B cell (primary cell): Measurements from ENCODE around the gene IKBKE. TPM values are rescaled to one million over a fixed set of nuclear protein-coding genes. Genes with fewer than 3 reads are reported as not detected.

ENCODE experiments used
- ATAC-seq: fragments of 200-7000 bp; cut with Tn5 transposase; one replicate; pipeline ENCODE4 v1.10.0; 2021; ENCODE audit warnings: low read depth, mild to moderate bottlenecking, moderate number of reproducible peaks, moderate library complexity
- CTCF ChIA-PET: fragments of 350-600 bp; sonication (Branson Sonifier 250); formaldehyde crosslinking; loops from one replicate; lab custom pipeline; 2021; ENCODE audit warnings: antibody characterized with exemption, inconsistent platforms; lab: Charles Lee
- POLR2A ChIA-PET: fragments of 350-600 bp; sonication (Branson Sonifier 250); formaldehyde crosslinking; loops from one replicate; lab custom pipeline; 2021; ENCODE audit warnings: antibody characterized with exemption; lab: Charles Lee
- DNase-seq: peaks from one replicate; pipeline ENCODE4 v3.0.0; 2013
- H2AFZ ChIP-seq: 2 replicates; pipeline ENCODE4 v1.6.1; 2012; ENCODE audit warnings: mild to moderate bottlenecking, low read depth, low read length; ENCODE audit not compliant: insufficient read depth, poor library complexity, severe bottlenecking
- H3K27ac ChIP-seq, 2 donors: 1 replicate in 1 of 2; 2 replicates in 1 of 2; pipeline ENCODE4 v1.5.1; 2012 to 2013; ENCODE audit warnings: low read length in 2 of 2, mild to moderate bottlenecking in 2 of 2, moderate library complexity in 1 of 2
- H3K27me3 ChIP-seq, 4 experiments: fragments of 200-600 bp in 1 of 4; sonication (generic) in 1 of 4; replicated peaks in 1 of 4; 1 replicate in 2 of 4; 2 replicates in 2 of 4; pipeline versions ENCODE4 v1.6.1 to v1.7.0; 2013 to 2016; ENCODE audit warnings: low read length in 3 of 4, mild to moderate bottlenecking in 2 of 4, mixed read lengths in 1 of 4, moderate library complexity in 1 of 4; ENCODE audit not compliant: insufficient read depth in 4 of 4, control insufficient read depth in 3 of 4; ENCODE audit errors: control extremely low read depth in 1 of 4
- H3K36me3 ChIP-seq, 2 experiments: replicated peaks in 1 of 2; 1 replicate in 1 of 2; 2 replicates in 1 of 2; pipeline versions ENCODE4 v1.6.1 to v1.7.1; 2013; ENCODE audit warnings: low read length in 1 of 2; ENCODE audit not compliant: insufficient read depth in 2 of 2, control insufficient read depth in 1 of 2; ENCODE audit errors: control extremely low read depth in 1 of 2, extremely low read depth in 1 of 2
- H3K4me1 ChIP-seq, 2 donors: fragments of 200-600 bp in 1 of 2; sonication (generic) in 1 of 2; 1 replicate in 1 of 2; 2 replicates in 1 of 2; pipeline versions ENCODE4 v1.5.1 to v1.6.1; 2013 to 2017; ENCODE audit warnings: low read length in 2 of 2; ENCODE audit not compliant: control insufficient read depth in 2 of 2, insufficient read depth in 2 of 2
- H3K4me2 ChIP-seq: replicated peaks from 2 replicates; pipeline ENCODE3; 2012; ENCODE audit warnings: mild to moderate bottlenecking, low read depth, low read length; ENCODE audit not compliant: poor library complexity, severe bottlenecking
- H3K4me3 ChIP-seq, 5 experiments: fragments of 200-600 bp in 1 of 5; sonication (generic) in 1 of 5; 1 replicate in 3 of 5; 2 replicates in 2 of 5; pipeline versions ENCODE4 v1.5.1 to v1.7.0; 2011 to 2016; ENCODE audit warnings: low read length in 4 of 5, mild to moderate bottlenecking in 4 of 5, low read depth in 2 of 5, control low read depth in 1 of 5, moderate library complexity in 1 of 5; ENCODE audit not compliant: insufficient read depth in 1 of 5; ENCODE audit errors: control extremely low read depth in 1 of 5, extremely low read depth in 1 of 5
- H3K79me2 ChIP-seq: fragments of 200-600 bp; sonication (generic); one replicate; pipeline ENCODE4 v1.6.0; 2016; ENCODE audit warnings: low read length; ENCODE audit not compliant: control insufficient read depth, insufficient read depth
- H3K9ac ChIP-seq: fragments of 200-600 bp; sonication (generic); 2 replicates; pipeline ENCODE4 v1.6.1; 2017; ENCODE audit warnings: mild to moderate bottlenecking, low read length, moderate library complexity
- H3K9me3 ChIP-seq, 3 donors: one replicate each; pipeline versions ENCODE4 v1.6.1 to v1.7.1; 2013; ENCODE audit warnings: low read length in 2 of 3; ENCODE audit not compliant: control insufficient read depth in 2 of 3, insufficient read depth in 1 of 3; ENCODE audit errors: control extremely low read depth in 1 of 3
- H4K20me1 ChIP-seq: 2 replicates; pipeline ENCODE4 v1.6.0; 2012; ENCODE audit warnings: mild to moderate bottlenecking, low read length; ENCODE audit not compliant: insufficient read depth, control insufficient read depth, poor library complexity, severe bottlenecking
- H3K27ac Mint-ChIP-seq: one replicate; pipeline ENCODE4 v1.8.0; 2021; ENCODE audit warnings: mixed read lengths
- H3K27me3 Mint-ChIP-seq: one replicate; pipeline ENCODE4 v1.8.0; 2021; ENCODE audit warnings: mixed read lengths
- H3K4me1 Mint-ChIP-seq: one replicate; pipeline ENCODE4 v1.8.0; 2021; ENCODE audit warnings: mixed read lengths
- H3K4me3 Mint-ChIP-seq: one replicate; pipeline ENCODE4 v1.8.0; 2021; ENCODE audit warnings: mixed read lengths
- H3K9me3 Mint-ChIP-seq: one replicate; pipeline ENCODE4 v1.8.0; 2022; ENCODE audit warnings: mixed read lengths; ENCODE audit not compliant: insufficient read depth
- CTCF ChIP-seq: fragments of 200-600 bp; IDR thresholded peaks from one replicate; pipeline ENCODE4 v1.8.0; 2022; ENCODE audit warnings: antibody characterized with exemption, mild to moderate bottlenecking
- EZH2 ChIP-seq: IDR thresholded peaks from 2 replicates; pipeline ENCODE4 v1.6.1; 2012; ENCODE audit warnings: borderline replicate concordance, low read depth, mild to moderate bottlenecking, moderate library complexity, low read length; ENCODE audit not compliant: insufficient read depth, poor library complexity, severe bottlenecking
- WGBS: methylation state at CpG from one replicate; pipeline ENCODE4 v1.1.5; 2013; ENCODE audit warnings: missing lambda C conversion rate; ENCODE audit not compliant: insufficient coverage; 5-methylcytosine and 5-hydroxymethylcytosine counted together
- intact Hi-C: fragments of 100-400 bp; cut with micrococcal nuclease; formaldehyde crosslinking; loops from one replicate; pipeline ENCODE4 v1.10.0; 2022
- polyA plus RNA-seq: library from polyadenylated mRNA; depleted of rRNA; stranded (reverse); fragments of >200 nt; gene quantifications from 2 replicates; pipeline ENCODE4 v1.2.3, GENCODE V29; 2012
- total RNA-seq, 2 donors: library from RNA; stranded (reverse); fragments of 120-200 nt in 1 of 2; gene quantifications; 1 replicate in 1 of 2; 2 replicates in 1 of 2; pipeline versions ENCODE4 v1.2.3 to v1.2.4, GENCODE V29; 2013 to 2022

The IKBKE gene
- total and polyA plus RNA-seq, 2 donors (not counting 1 experiment from before 2014, with no cell fraction given): 40.8 to 55.4 TPM

- DNase-seq (no peak), ATAC-seq (no peak)
- ChIA-PET POLR2A (no interaction called here), CTCF (interaction anchor here (1.3 to 7.9 kb wide), 4 partner anchors 10 to 120 kb away, joined by 3 to 79 read pairs (median 12); no protein-coding TSS in a partner anchor)
- no peaks in the 10 kb centered on the region for H4K20me1 ChIP-seq
- no peak overlapping the region for H3K27ac Mint-ChIP-seq
- WGBS: 89% methylated on average over 1 of the region's 1 CpG
- H3K27ac ChIP-seq: no peak overlapping the region
- H3K9ac ChIP-seq: no peak overlapping the region
- peaks cover 23% of the 10 kb centered on the region for H3K4me1 Mint-ChIP-seq
- intact Hi-C loops: no loop called here
- H3K36me3 ChIP-seq: peaks cover 0 to 2% of the 10 kb centered on the region in 2 experiments
- H3K79me2 ChIP-seq: no peaks in the 10 kb centered on the region
- no peak overlapping the region for H3K4me3 ChIP-seq
- no peaks in the 10 kb centered on the region for H3K9me3 ChIP-seq
- no peak overlapping the region for H3K4me3 Mint-ChIP-seq
- H2AFZ ChIP-seq: no peak overlapping the region
- TF ChIP-seq EZH2 (no peak), CTCF (no peak)
- H3K27me3 Mint-ChIP-seq: no peaks in the 10 kb centered on the region
- no peak overlapping the region for H3K4me2 ChIP-seq
- no peaks in the 10 kb centered on the region for H3K27me3 ChIP-seq
- H3K4me1 ChIP-seq: peaks cover 24 to 26% of the 10 kb centered on the region in 2 donors
- H3K9me3 Mint-ChIP-seq: no peaks in the 10 kb centered on the region
Observed at GRCh38 chr1:206463137-206463536, 7.1 kb upstream of the IKBKE start.

GRCh38 chr1:206463911-206464310, 6.4 kb upstream of the IKBKE start:
- Mint-ChIP-seq H3K27ac (no peak overlapping the region), H3K4me1 (peaks cover 31% of the 10 kb centered on the region), H3K27me3 (no peaks in the 10 kb centered on the region), H3K4me3 (no peak overlapping the region), H3K9me3 (no peaks in the 10 kb centered on the region)
- peaks cover 2% of the 10 kb centered on the region for H3K79me2 ChIP-seq
- intact Hi-C loops: no loop called here
- no peaks in the 10 kb centered on the region for H3K27me3 ChIP-seq
- H2AFZ ChIP-seq: no peak overlapping the region
- no peak overlapping the region for H3K4me2 ChIP-seq
- ATAC-seq (no peak), DNase-seq (no peak)
- no peak overlapping the region for H3K4me3 ChIP-seq
- H3K9ac ChIP-seq: no peak overlapping the region
- peaks cover 0 to 2% of the 10 kb centered on the region in 2 experiments for H3K36me3 ChIP-seq
- H3K4me1 ChIP-seq: peaks cover 32 to 33% of the 10 kb centered on the region in 2 donors
- no peak for TF ChIP-seq EZH2
- TF ChIP-seq CTCF: no peak
- H3K9me3 ChIP-seq: no peaks in the 10 kb centered on the region
- WGBS: 96% methylated on average over 5 of the region's 8 CpGs
- no peaks in the 10 kb centered on the region for H4K20me1 ChIP-seq
- ChIA-PET POLR2A (no interaction called here), CTCF (interaction anchor here (0.6 to 7.9 kb wide), 2 partner anchors 16 to 114 kb away, joined by 5 to 79 read pairs; no protein-coding TSS in a partner anchor)
- no peak overlapping the region for H3K27ac ChIP-seq
